MCF 10A (cell line): ENCODE data around the gene TSC2. TPM values are rescaled to one million over a fixed set of nuclear protein-coding genes. Genes with fewer than 3 reads are reported as not detected.

Source experiments
- BruUV-seq: library from RNA; stranded (reverse); fragments of 400-500 nt; replicated peaks from 2 replicates; lab custom pipeline; 2021; lab: Mats Ljungman, UMichigan
- CTCF ChIA-PET: fragments of 300-600 bp; sonication (Branson Sonifier 250); formaldehyde crosslinking; extraction: SDS; loops from one replicate; lab custom pipeline; 2021; ENCODE audit warnings: antibody characterized with exemption, inconsistent platforms; lab: Yijun Ruan, JAX
- POLR2A ChIA-PET: fragments of 300-600, 350-650 bp; sonication (Branson Sonifier 250); formaldehyde crosslinking; extraction: SDS; loops from one replicate; lab custom pipeline; 2020; ENCODE audit warnings: antibody characterized with exemption, inconsistent platforms; lab: Yijun Ruan, JAX
- DNase-seq: peaks from one replicate; pipeline ENCODE4 v3.0.0-alpha.2; 2018; ENCODE audit not compliant: unreplicated experiment
- H3K27ac Mint-ChIP-seq: one replicate; pipeline ENCODE4 v1.8.0; 2022; ENCODE audit warnings: mild to moderate bottlenecking, low read depth, mixed read lengths; ENCODE audit not compliant: unreplicated experiment
- H3K27me3 Mint-ChIP-seq: one replicate; pipeline ENCODE4 v1.8.0; 2022; ENCODE audit warnings: mixed read lengths; ENCODE audit not compliant: insufficient read depth, unreplicated experiment
- H3K36me3 Mint-ChIP-seq: one replicate; pipeline ENCODE4 v1.8.0; 2022; ENCODE audit warnings: mild to moderate bottlenecking, moderate library complexity, mixed read lengths; ENCODE audit not compliant: insufficient read depth, unreplicated experiment
- H3K4me1 Mint-ChIP-seq: one replicate; pipeline ENCODE4 v1.8.0; 2022; ENCODE audit warnings: mixed read lengths; ENCODE audit not compliant: insufficient read depth, unreplicated experiment
- H3K4me3 Mint-ChIP-seq: one replicate; pipeline ENCODE4 v1.8.0; 2022; ENCODE audit warnings: mild to moderate bottlenecking, moderate library complexity, mixed read lengths; ENCODE audit not compliant: unreplicated experiment
- H3K9me3 Mint-ChIP-seq: one replicate; pipeline ENCODE4 v1.8.0; 2022; ENCODE audit warnings: mixed read lengths; ENCODE audit not compliant: unreplicated experiment
- intact Hi-C: fragments of 100-400 bp; cut with micrococcal nuclease; formaldehyde crosslinking; loops from 2 replicates; pipeline ENCODE4 v1.14.1; 2022
- total RNA-seq: library from RNA; stranded (reverse); gene quantifications from 2 replicates; pipeline ENCODE4 v1.2.3, GENCODE V29; 2022
- TF ChIP-seq, protein P1 (sequence below): fragments of 200-600 bp; IDR thresholded peaks from one replicate; pipeline ENCODE4 v1.8.0; 2022; ENCODE audit warnings: antibody characterized with exemption, mild to moderate bottlenecking; ENCODE audit not compliant: unreplicated experiment

The TSC2 gene
- total RNA-seq, 1 experiment from 2014 or later = 99.8 TPM

DNA sequence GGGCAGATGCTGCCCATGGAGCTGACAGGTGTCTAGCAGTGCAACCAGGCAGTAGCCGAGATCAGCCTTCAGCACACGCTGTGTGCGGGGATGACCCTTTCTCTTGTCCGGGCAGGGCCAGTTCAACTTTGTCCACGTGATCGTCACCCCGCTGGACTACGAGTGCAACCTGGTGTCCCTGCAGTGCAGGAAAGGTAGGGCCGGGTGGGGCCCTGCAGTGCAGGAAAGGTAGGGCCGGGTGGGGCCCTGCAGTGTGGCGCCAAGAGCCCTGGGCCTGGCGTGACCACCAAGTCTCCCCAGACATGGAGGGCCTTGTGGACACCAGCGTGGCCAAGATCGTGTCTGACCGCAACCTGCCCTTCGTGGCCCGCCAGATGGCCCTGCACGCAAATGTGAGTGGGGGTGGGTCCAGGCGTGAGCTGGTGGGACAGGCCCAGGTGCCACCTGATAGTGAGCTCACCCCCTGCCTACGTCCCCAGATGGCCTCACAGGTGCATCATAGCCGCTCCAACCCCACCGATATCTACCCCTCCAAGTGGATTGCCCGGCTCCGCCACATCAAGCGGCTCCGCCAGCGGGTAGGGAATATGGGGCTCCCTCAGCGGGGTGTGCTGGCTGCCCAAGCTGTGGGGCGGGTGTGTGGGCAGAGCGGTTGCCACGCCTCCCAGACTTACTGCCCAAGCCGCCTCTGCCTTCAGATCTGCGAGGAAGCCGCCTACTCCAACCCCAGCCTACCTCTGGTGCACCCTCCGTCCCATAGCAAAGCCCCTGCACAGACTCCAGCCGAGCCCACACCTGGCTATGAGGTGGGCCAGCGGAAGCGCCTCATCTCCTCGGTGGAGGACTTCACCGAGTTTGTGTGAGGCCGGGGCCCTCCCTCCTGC is 40.2 kb downstream of the TSC2 start:
- no peak overlapping the region for H3K4me3 Mint-ChIP-seq
- peaks cover 42% of the 10 kb centered on the region for H3K36me3 Mint-ChIP-seq
- ChIA-PET CTCF (interaction anchor here (0.6 kb wide), 1 partner anchor 13 kb away, joined by 5 read pairs; no protein-coding TSS in a partner anchor), POLR2A (interaction anchor here (0.6 to 0.7 kb wide), 2 partner anchors 67 to 137 kb away, joined by 3 read pairs; no protein-coding TSS in a partner anchor)
- no peak for DNase-seq
- no peak overlapping the region for H3K27ac Mint-ChIP-seq
- BruUV-seq = TSS peak; percentile 42
- peaks cover 4% of the 10 kb centered on the region for H3K4me1 Mint-ChIP-seq
- TF ChIP-seq, protein P1, sequence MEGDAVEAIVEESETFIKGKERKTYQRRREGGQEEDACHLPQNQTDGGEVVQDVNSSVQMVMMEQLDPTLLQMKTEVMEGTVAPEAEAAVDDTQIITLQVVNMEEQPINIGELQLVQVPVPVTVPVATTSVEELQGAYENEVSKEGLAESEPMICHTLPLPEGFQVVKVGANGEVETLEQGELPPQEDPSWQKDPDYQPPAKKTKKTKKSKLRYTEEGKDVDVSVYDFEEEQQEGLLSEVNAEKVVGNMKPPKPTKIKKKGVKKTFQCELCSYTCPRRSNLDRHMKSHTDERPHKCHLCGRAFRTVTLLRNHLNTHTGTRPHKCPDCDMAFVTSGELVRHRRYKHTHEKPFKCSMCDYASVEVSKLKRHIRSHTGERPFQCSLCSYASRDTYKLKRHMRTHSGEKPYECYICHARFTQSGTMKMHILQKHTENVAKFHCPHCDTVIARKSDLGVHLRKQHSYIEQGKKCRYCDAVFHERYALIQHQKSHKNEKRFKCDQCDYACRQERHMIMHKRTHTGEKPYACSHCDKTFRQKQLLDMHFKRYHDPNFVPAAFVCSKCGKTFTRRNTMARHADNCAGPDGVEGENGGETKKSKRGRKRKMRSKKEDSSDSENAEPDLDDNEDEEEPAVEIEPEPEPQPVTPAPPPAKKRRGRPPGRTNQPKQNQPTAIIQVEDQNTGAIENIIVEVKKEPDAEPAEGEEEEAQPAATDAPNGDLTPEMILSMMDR = no peak
- H3K9me3 Mint-ChIP-seq = no peaks in the 10 kb centered on the region
- intact Hi-C loops = no loop called here
- H3K27me3 Mint-ChIP-seq = no peaks in the 10 kb centered on the region

DNA sequence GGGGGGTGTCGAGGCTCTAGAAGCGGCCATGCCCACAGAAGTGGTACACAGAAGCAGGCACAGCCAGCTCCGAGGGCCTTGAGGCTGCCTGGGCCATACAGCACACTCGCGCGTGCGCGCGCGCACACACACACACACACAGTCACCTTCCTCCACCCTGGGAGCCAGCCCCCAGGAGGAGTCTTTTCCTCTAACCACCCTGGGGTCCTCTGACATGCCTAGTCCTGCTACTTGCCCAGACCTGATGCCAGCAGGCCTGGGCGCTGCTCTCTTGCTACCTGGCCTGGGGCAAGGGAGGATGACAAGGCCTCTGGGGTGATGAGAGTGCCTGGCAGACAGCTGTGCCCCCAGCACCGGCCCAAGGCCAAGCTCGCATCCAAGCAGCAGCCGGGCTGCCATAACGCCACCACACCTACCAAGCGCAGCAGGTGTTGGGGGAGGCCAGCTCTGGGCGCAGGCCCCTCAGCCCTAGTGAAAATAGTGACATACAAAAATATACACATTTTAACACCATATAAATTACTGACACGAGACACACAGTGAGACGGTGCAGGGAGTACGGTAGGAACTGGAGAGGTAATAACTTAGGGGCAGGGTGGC is 41.1 kb downstream of the TSC2 start:
- Mint-ChIP-seq H3K27ac (no peak overlapping the region), H3K4me3 (no peak overlapping the region), H3K9me3 (no peaks in the 10 kb centered on the region), H3K27me3 (no peaks in the 10 kb centered on the region), H3K4me1 (peaks cover 4% of the 10 kb centered on the region), H3K36me3 (peaks cover 39% of the 10 kb centered on the region)
- intact Hi-C loops = no loop called here
- no peak for DNase-seq
- BruUV-seq = TSS peak; percentile 29
- TF ChIP-seq, protein P1 = no peak
- ChIA-PET POLR2A (interaction anchor here (0.6 kb wide), 1 partner anchor 136 kb away, joined by 3 read pairs; no protein-coding TSS in a partner anchor), CTCF (interaction anchor here (0.6 kb wide), 1 partner anchor 14 kb away, joined by 5 read pairs; no protein-coding TSS in a partner anchor)

DNA sequence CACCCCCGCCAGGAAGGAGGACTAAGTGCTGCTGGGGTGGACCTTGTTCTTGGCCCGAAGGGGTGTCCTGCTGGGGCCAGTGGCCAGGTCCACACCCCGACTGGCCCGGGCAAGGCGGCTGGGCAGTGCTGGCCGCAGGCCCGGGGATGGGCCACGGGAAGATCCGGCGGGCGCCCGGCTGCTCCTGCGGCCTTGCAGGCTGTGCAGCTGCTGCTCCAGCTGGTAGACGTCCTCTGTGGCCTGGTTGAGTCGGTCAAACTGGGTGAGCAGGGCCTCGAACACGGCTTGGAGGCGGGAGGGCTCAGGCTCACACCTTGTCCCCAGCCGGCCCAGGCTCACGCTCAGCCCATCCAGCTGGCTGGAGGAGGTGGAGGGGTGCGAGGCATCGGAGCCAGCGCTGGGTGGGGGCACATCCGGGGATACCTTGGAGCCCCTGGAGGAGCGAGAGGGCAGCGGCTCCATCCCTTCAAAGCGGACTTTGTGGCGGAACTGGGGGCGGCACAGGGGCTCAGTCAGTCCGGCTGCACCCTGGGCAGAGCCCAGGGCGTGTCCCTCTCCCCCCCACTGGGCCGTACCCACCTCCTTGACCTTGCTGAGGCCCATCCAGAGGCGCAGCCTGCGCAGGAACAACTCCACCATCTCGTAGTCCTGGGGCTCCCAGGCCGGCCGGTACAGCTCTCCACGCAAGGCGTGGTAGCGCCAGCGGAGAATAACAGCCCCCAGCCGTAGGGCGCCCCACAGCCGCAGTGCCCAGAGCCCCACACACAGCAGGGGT is 42.1 kb downstream of the TSC2 start:
- H3K27me3 Mint-ChIP-seq = no peaks in the 10 kb centered on the region
- no peaks in the 10 kb centered on the region for H3K9me3 Mint-ChIP-seq
- no peak for DNase-seq
- intact Hi-C loops = no loop called here
- peaks cover 45% of the 10 kb centered on the region for H3K36me3 Mint-ChIP-seq
- TF ChIP-seq, protein P1 = no peak
- H3K4me1 Mint-ChIP-seq = peaks cover 4% of the 10 kb centered on the region
- CTCF ChIA-PET = interaction anchor here (0.6 kb wide), 1 partner anchor 43 kb away, joined by 3 read pairs; no protein-coding TSS in a partner anchor
- H3K27ac Mint-ChIP-seq = no peak overlapping the region
- H3K4me3 Mint-ChIP-seq = no peak overlapping the region
- BruUV-seq = no TSS peak
- POLR2A ChIA-PET = interaction anchor here (0.6 to 1.2 kb wide), 2 partner anchors 18 to 56 kb away, joined by 3 read pairs; no protein-coding TSS in a partner anchor
